HFF-Myc (cell line): ENCODE data around the gene CEBPZ.
A peak's percentile ranks its signal among the peaks of the same experiment; 100 is the strongest.
"Not testable (repeated sequence)": the region's sequence is repeated elsewhere in the genome, so short reads cannot be mapped to it uniquely, and the experiment has no call there.

Source experiments
- DNase-seq: peaks from one replicate; pipeline ENCODE4 v3.0.0-alpha.2; 2011; ENCODE audit warnings: low read depth; ENCODE audit errors: extremely low read depth
- H3K4me3 ChIP-seq: replicated peaks from 2 replicates; pipeline ENCODE4 v1.5.1; 2011; ENCODE audit warnings: low read depth, mild to moderate bottlenecking, control low read depth, low read length
- TF ChIP-seq, protein P1 (sequence below): IDR thresholded peaks from 2 replicates; pipeline ENCODE4 v1.5.1; 2012; ENCODE audit warnings: mild to moderate bottlenecking, low read depth, low read length, control low read depth; ENCODE audit errors: missing control alignments

The CEBPZ gene

GRCh38 chr2:37244017-37244416, 12.6 kb upstream of the CEBPZ start:
- DNase-seq: no peak
- TF ChIP-seq, protein P1, sequence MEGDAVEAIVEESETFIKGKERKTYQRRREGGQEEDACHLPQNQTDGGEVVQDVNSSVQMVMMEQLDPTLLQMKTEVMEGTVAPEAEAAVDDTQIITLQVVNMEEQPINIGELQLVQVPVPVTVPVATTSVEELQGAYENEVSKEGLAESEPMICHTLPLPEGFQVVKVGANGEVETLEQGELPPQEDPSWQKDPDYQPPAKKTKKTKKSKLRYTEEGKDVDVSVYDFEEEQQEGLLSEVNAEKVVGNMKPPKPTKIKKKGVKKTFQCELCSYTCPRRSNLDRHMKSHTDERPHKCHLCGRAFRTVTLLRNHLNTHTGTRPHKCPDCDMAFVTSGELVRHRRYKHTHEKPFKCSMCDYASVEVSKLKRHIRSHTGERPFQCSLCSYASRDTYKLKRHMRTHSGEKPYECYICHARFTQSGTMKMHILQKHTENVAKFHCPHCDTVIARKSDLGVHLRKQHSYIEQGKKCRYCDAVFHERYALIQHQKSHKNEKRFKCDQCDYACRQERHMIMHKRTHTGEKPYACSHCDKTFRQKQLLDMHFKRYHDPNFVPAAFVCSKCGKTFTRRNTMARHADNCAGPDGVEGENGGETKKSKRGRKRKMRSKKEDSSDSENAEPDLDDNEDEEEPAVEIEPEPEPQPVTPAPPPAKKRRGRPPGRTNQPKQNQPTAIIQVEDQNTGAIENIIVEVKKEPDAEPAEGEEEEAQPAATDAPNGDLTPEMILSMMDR: no peak
- no peak overlapping the region for H3K4me3 ChIP-seq

DNA sequence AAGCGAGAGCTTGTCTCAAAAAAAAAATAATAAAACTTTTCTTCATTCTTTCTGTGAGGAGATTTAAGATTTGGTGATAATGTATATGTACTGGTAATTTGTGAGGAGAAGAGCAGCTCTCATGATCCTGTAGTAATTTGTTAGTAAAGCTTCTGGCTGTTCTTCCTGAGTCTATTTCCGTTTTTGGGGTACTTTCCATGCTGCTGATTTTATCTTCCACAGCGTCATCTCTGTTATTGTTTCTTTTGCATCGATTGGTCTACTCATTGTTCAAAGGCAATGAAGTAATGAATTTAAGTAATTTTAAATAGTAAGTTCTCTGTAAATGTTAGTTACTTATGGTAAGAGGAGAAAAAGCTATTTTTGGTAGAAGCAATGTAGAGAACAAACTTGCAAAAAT, 12.0 kb upstream of the CEBPZ start:
- DNase-seq: no peak
- H3K4me3 ChIP-seq: no peak overlapping the region
- TF ChIP-seq, protein P1: no peak

DNA sequence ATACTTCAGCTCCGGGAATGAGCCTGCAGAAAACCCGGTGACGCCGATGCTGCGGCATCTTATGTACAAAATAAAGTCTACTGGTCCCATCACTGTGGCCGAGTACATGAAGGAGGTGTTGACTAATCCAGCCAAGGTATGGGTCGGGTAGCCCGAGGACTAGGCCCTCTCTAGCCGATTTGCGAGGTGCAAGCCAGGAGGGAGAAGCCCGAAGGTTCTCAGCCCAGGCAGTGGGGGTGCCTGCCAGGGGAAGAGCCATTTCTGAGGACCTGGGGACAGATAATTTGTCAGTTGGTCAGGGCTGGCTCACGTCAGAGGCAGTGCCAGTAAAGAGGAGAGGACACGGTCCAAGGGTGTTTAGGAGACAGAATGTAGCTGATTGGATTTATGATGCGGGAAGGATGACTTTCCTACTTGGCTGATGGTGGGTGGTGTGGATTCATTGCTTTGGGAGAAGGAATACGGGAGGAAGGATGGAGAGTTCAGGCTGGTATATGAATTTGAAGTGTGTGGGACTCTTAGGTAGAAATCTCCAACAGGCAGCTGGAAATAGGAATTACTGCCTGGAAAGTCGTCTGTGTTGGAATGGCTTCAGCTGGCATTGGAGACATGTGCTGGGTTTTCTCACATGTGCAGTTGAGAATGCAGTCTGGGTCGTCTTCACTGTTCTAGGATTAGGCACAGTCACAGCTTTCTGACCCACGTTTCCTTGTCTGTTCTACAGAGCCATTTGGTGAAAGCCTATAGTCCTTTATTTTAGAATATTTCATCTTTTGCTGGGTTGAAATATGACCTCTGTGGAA, 936 bp upstream of the CEBPZ start:
- TF ChIP-seq, protein P1: no peak
- peak overlapping the region; percentile 96 for H3K4me3 ChIP-seq
- no peak for DNase-seq

DNA sequence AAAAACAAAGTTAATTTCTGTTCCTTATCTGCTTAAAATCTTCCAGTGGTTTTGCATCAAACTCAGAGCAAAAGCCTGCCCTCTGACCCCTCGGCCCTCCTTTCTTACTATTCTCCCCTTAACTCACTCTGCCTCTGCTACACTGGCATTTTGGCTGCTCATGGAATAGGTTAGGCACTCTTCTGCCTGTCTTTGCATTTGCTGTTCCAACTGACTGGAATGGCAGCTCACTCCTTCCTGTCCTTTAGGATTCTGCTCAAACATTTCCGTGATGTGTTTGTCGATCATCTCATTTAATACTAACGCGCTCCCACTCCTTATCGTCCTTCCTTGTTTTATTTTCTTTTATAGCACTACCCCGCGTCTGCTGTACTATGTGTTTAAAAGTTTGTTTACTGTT, 815 bp downstream of the CEBPZ start:
- TF ChIP-seq, protein P1: no peak
- DNase-seq: no peak
- peak overlapping the region; percentile 96 for H3K4me3 ChIP-seq

DNA sequence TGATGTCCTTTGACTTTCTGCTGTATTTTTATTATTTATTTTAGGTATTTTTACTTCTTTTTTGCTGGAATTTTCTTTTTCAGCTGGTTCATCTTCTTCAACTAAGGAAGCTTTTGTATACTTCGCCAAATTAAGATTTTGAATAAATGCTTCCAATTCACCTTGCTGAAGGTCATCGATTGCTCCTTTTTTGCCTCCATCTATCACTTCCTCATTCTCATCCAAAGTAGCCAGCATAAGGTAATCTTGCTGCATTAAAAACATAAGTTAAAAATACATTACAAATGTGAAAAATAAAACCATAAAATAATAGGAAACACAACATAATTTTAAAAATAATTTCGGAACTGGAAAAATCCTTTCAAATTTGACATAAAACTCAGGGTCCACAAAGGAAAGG, 2.6 kb downstream of the CEBPZ start:
- TF ChIP-seq, protein P1: no peak
- DNase-seq: no peak
- H3K4me3 ChIP-seq: no peak overlapping the region

GRCh38 chr2:37226863-37227262, 4.5 kb downstream of the CEBPZ start:
- peak overlapping the region; percentile 25 for H3K4me3 ChIP-seq
- TF ChIP-seq, protein P1: no peak
- no peak for DNase-seq

DNA sequence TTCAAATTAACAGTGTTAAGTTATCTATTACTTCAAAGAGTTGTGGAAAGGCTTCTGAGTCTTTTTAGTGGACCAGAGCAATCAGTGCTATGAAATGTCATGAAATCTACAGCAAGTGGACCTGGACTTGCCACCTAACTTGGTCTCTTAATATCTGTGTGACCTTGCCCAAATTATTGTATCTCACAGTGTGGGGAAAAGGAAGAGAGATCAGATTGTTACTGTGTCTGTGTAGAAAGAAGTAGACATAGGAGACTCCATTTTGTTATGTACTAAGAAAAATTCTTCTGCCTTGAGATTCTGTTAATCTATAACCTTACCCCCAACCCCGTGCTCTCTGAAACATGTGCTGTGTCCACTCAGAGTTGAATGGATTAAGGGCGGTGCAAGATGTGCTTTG, 6.3 kb downstream of the CEBPZ start:
- H3K4me3 ChIP-seq, DNase-seq: not testable (repeated sequence)
